Caco-2 (cell line): ENCODE results near the gene DHRS13. TPM values are rescaled to one million over a fixed set of nuclear protein-coding genes. Genes with fewer than 3 reads are reported as not detected.
A peak's percentile ranks its signal among the peaks of the same experiment; 100 is the strongest.

Source experiments
- BruUV-seq: library from RNA; stranded (reverse); fragments of 400-500 nt; replicated peaks from 2 replicates; lab custom pipeline; 2021; lab: Mats Ljungman, UMichigan
- CTCF ChIA-PET: fragments of 300-600 bp; sonication (Branson Sonifier 250); formaldehyde crosslinking; loops from one replicate; lab custom pipeline; 2022; ENCODE audit warnings: antibody characterized with exemption; lab: Charles Lee
- POLR2A ChIA-PET: fragments of 300-600 bp; sonication (Branson Sonifier 250); formaldehyde crosslinking; loops from one replicate; lab custom pipeline; 2022; ENCODE audit warnings: antibody characterized with exemption; lab: Charles Lee
- DNase-seq, 2 experiments: peaks; one replicate each; pipeline versions ENCODE4 v3.0.0 to v3.0.0-alpha.2; 2020 to 2022
- H3K27me3 ChIP-seq: replicated peaks from 2 replicates; pipeline ENCODE4 v1.6.0; 2011; ENCODE audit warnings: low read length; ENCODE audit not compliant: control insufficient read depth, insufficient read depth
- H3K36me3 ChIP-seq: 2 replicates; pipeline ENCODE4 v1.5.1; 2011; ENCODE audit warnings: low read length; ENCODE audit not compliant: control insufficient read depth, insufficient read depth
- H3K4me1 ChIP-seq: fragments of 250-450 bp; sonication (Bioruptor Pico); 2 replicates; pipeline ENCODE4 v1.5.1; 2020; ENCODE audit warnings: mild to moderate bottlenecking
- H3K4me3 ChIP-seq: 2 replicates; pipeline ENCODE4 v1.5.1; 2011; ENCODE audit warnings: low read depth, mild to moderate bottlenecking, control low read depth, low read length
- H3K9me3 ChIP-seq: fragments of 250-450 bp; sonication (Bioruptor Pico); 2 replicates; pipeline ENCODE4 v1.5.1; 2020; ENCODE audit warnings: mild to moderate bottlenecking, moderate library complexity
- H3K27ac Mint-ChIP-seq: one replicate; pipeline ENCODE4 v1.8.0; 2022; ENCODE audit warnings: mixed read lengths; ENCODE audit not compliant: unreplicated experiment
- H3K27me3 Mint-ChIP-seq: one replicate; pipeline ENCODE4 v1.8.0; 2022; ENCODE audit warnings: mixed read lengths; ENCODE audit not compliant: insufficient read depth, unreplicated experiment
- H3K36me3 Mint-ChIP-seq: one replicate; pipeline ENCODE4 v1.8.0; 2022; ENCODE audit warnings: mild to moderate bottlenecking, mixed read lengths; ENCODE audit not compliant: insufficient read depth, unreplicated experiment
- H3K4me1 Mint-ChIP-seq: one replicate; pipeline ENCODE4 v1.8.0; 2022; ENCODE audit warnings: low read depth, mixed read lengths; ENCODE audit not compliant: unreplicated experiment
- H3K4me3 Mint-ChIP-seq: one replicate; pipeline ENCODE4 v1.8.0; 2022; ENCODE audit warnings: mild to moderate bottlenecking, moderate library complexity, mixed read lengths; ENCODE audit not compliant: unreplicated experiment
- H3K9me3 Mint-ChIP-seq: one replicate; pipeline ENCODE4 v1.8.0; 2022; ENCODE audit warnings: mixed read lengths; ENCODE audit not compliant: unreplicated experiment
- CTCF ChIP-seq, 2 experiments: fragments of 200-600 bp in 1 of 2; IDR thresholded peaks; 1 replicate in 1 of 2; 2 replicates in 1 of 2; pipeline versions ENCODE4 v1.5.1 to v1.8.0; 2011 to 2022; ENCODE audit warnings: antibody characterized with exemption in 1 of 2, control low read depth in 1 of 2, inconsistent platforms in 1 of 2, low read depth in 1 of 2, low read length in 1 of 2, mild to moderate bottlenecking in 1 of 2, moderate library complexity in 1 of 2; ENCODE audit not compliant: insufficient read depth in 1 of 2, severe bottlenecking in 1 of 2, unreplicated experiment in 1 of 2
- intact Hi-C: fragments of 100-400 bp; cut with micrococcal nuclease; formaldehyde crosslinking; loops from one replicate; pipeline ENCODE4 v1.10.0; 2022; ENCODE audit not compliant: unreplicated experiment
- total RNA-seq: library from RNA; stranded (reverse); gene quantifications from 2 replicates; pipeline ENCODE4 v1.2.3, GENCODE V29; 2022

Gene DHRS13
- total RNA-seq, 1 experiment from 2014 or later = 38.0 TPM

GRCh38 chr17:28863953-28864352 lies 38.9 kb downstream of the DHRS13 start:
- intact Hi-C loops = loop anchor here (2.0 kb wide), 1 partner anchor 15 kb away; no protein-coding TSS in a partner anchor
- DNase-seq = no peak

DNA sequence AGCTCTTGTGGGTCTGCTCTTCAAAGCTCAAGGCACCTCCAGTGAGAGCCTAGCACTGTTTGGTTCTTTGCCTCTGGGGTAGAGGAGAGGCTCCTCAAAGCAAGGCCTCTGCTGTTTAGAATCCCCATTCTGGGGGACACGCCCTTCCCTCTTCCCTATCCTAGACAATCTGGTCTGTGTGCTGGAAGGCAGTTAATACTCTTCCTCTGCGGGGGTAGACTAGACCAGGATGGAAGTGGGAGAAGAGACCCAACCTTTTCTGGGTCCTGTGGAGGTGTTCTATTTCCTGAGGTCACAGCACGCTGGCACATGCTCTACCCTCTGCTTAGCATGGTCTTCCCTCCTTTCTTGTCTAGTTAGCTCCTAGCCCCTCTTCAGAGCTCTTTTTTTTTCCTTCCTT lies 40.3 kb downstream of the DHRS13 start:
- Mint-ChIP-seq H3K36me3 (peaks cover 45% of the 10 kb centered on the region), H3K27me3 (no peaks in the 10 kb centered on the region), H3K4me3 (no peak overlapping the region), H3K4me1 (peaks cover 22% of the 10 kb centered on the region), H3K27ac (no peak overlapping the region), H3K9me3 (no peaks in the 10 kb centered on the region)
- TF ChIP-seq CTCF (IDR thresholded peaks at IDR 0.05; ENCODE audit: insufficient read depth in 1 of 2, low read depth in 1 of 2, low read length in 1 of 2, severe bottlenecking in 1 of 2, unreplicated experiment in 1 of 2) = no peak
- peaks cover 6% of the 10 kb centered on the region for H3K36me3 ChIP-seq
- H3K4me3 ChIP-seq = no peak overlapping the region
- no peaks in the 10 kb centered on the region for H3K9me3 ChIP-seq
- no TSS peak for BruUV-seq
- peaks cover 25% of the 10 kb centered on the region for H3K4me1 ChIP-seq
- ChIA-PET CTCF (interaction anchor here (0.6 kb wide), 1 partner anchor 113 kb away, joined by 3 read pairs; no protein-coding TSS in a partner anchor), POLR2A (no interaction called here)
- intact Hi-C loops = no loop called here
- no peak for DNase-seq
- H3K27me3 ChIP-seq = no peaks in the 10 kb centered on the region

More at GRCh38 chr17:28863953-28864352, 38.9 kb downstream of the DHRS13 start:
- TF ChIP-seq CTCF (IDR thresholded peaks at IDR 0.05; ENCODE audit: insufficient read depth in 1 of 2, low read depth in 1 of 2, low read length in 1 of 2, severe bottlenecking in 1 of 2, unreplicated experiment in 1 of 2) = no peak
- Mint-ChIP-seq H3K27me3 (no peaks in the 10 kb centered on the region), H3K4me1 (peaks cover 22% of the 10 kb centered on the region), H3K4me3 (no peak overlapping the region), H3K27ac (no peak overlapping the region), H3K9me3 (no peaks in the 10 kb centered on the region), H3K36me3 (peaks cover 31% of the 10 kb centered on the region)
- no TSS peak for BruUV-seq
- no peak overlapping the region for H3K4me3 ChIP-seq
- POLR2A ChIA-PET = no interaction called here
- H3K4me1 ChIP-seq = peaks cover 25% of the 10 kb centered on the region
- no peaks in the 10 kb centered on the region for H3K9me3 ChIP-seq
- CTCF ChIA-PET = interaction anchor here (0.9 kb wide), 1 partner anchor 15 kb away, joined by 3 read pairs; no protein-coding TSS in a partner anchor
- peaks cover 2% of the 10 kb centered on the region; the same call in 1 of the 2 replicates for H3K36me3 ChIP-seq
- H3K27me3 ChIP-seq = no peaks in the 10 kb centered on the region

GRCh38 chr17:28861393-28862203 lies 41.3 kb downstream of the DHRS13 start:
- Mint-ChIP-seq H3K27me3 (no peaks in the 10 kb centered on the region), H3K4me1 (peaks cover 22% of the 10 kb centered on the region), H3K9me3 (no peaks in the 10 kb centered on the region), H3K27ac (no peak overlapping the region), H3K4me3 (no peak overlapping the region), H3K36me3 (peaks cover 49% of the 10 kb centered on the region)
- Histone ChIP-seq H3K27me3 (no peaks in the 10 kb centered on the region), H3K36me3 (peaks cover 6% of the 10 kb centered on the region), H3K4me3 (no peak overlapping the region), H3K9me3 (no peaks in the 10 kb centered on the region), H3K4me1 (peaks cover 25% of the 10 kb centered on the region)
- no peak for TF ChIP-seq CTCF (IDR thresholded peaks at IDR 0.05; ENCODE audit: insufficient read depth in 1 of 2, low read depth in 1 of 2, low read length in 1 of 2, severe bottlenecking in 1 of 2, unreplicated experiment in 1 of 2)
- BruUV-seq = no TSS peak
- CTCF ChIA-PET = interaction anchor here (0.7 to 1.1 kb wide), 4 partner anchors 17 to 317 kb away, joined by 3 to 4 read pairs (median 3); no protein-coding TSS in a partner anchor
- intact Hi-C loops = no loop called here
- peak; percentile 26 to 52 for DNase-seq
- POLR2A ChIA-PET = no interaction called here
